Loucy (cell line): ENCODE measurements around the gene EFEMP1.
"Not testable (repeated sequence)": the region's sequence is repeated elsewhere in the genome, so short reads cannot be mapped to it uniquely, and the experiment has no call there.

ENCODE experiments used
- EZH2phosphoT487 ChIP-seq: fragments of 200-600 bp; IDR thresholded peaks from 2 replicates; pipeline ENCODE4 v1.6.1; 2018; ENCODE audit warnings: antibody characterized with exemption, mild to moderate bottlenecking, moderate library complexity, borderline replicate concordance
- TF ChIP-seq, protein P1 (sequence below): fragments of 200-600 bp; sonication (generic); conservative IDR thresholded peaks from 2 replicates; pipeline ENCODE4 v1.5.1; 2014; ENCODE audit warnings: mild to moderate bottlenecking, antibody characterized with exemption, low read length

- TF ChIP-seq, protein P1, sequence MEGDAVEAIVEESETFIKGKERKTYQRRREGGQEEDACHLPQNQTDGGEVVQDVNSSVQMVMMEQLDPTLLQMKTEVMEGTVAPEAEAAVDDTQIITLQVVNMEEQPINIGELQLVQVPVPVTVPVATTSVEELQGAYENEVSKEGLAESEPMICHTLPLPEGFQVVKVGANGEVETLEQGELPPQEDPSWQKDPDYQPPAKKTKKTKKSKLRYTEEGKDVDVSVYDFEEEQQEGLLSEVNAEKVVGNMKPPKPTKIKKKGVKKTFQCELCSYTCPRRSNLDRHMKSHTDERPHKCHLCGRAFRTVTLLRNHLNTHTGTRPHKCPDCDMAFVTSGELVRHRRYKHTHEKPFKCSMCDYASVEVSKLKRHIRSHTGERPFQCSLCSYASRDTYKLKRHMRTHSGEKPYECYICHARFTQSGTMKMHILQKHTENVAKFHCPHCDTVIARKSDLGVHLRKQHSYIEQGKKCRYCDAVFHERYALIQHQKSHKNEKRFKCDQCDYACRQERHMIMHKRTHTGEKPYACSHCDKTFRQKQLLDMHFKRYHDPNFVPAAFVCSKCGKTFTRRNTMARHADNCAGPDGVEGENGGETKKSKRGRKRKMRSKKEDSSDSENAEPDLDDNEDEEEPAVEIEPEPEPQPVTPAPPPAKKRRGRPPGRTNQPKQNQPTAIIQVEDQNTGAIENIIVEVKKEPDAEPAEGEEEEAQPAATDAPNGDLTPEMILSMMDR = not testable (repeated sequence)
- TF ChIP-seq EZH2phosphoT487 = not testable (repeated sequence)
These were observed 96.2 kb downstream of the EFEMP1 start for GRCh38 chr2:55827428-55827827.
